ENCODE measurements around the gene TRMT61A. TPM values are rescaled to one million over a fixed set of nuclear protein-coding genes. Genes with fewer than 3 reads are reported as not detected.

The TRMT61A gene
- total and polyA plus RNA-seq, 2 donors from 2014 or later: 11.9 to 16.0 TPM

- Histone ChIP-seq H3K36me3 (ENCODE audit: control insufficient read depth in 2 of 3, insufficient read depth in 3 of 3, low read length in 3 of 3) (no peaks in the 10 kb centered on the region), H3K4me1 (ENCODE audit: control insufficient read depth in 2 of 3, insufficient read depth in 2 of 3, low read depth in 1 of 3, low read length in 3 of 3) (peaks cover 0 to 13% (median 8%) of the 10 kb centered on the region in 3 donors), H3K4me3 (ENCODE audit: low read length in 3 of 3) (no peak overlapping the region), H3K27ac (ENCODE audit: low read depth in 2 of 2, low read length in 2 of 2) (no peak overlapping the region), H3K27me3 (ENCODE audit: control insufficient read depth, insufficient read depth, low read length) (no peaks in the 10 kb centered on the region), H3K9me3 (ENCODE audit: control insufficient read depth in 2 of 3, insufficient read depth in 1 of 3, low read length in 3 of 3) (no peaks in the 10 kb centered on the region), H3K9ac (ENCODE audit: low read length in 3 of 3) (no peak overlapping the region)
- intact Hi-C loops (cut with DNase I): no loop called here
- TF ChIP-seq CTCF (IDR thresholded peaks at IDR 0.05; ENCODE audit: borderline replicate concordance, extremely low read depth, insufficient read depth): no peak
- FAIRE-seq (no peak), DNase-seq (peak in 1 of 5 donors; percentile 76)
Observed at GRCh38 chr14:103533137-103533998, 4.4 kb downstream of the TRMT61A start.

- DNase-seq: no peak
- H3K27ac ChIP-seq (ENCODE audit: low read depth in 2 of 2, low read length in 2 of 2): no peak overlapping the region
- TF ChIP-seq CTCF (IDR thresholded peaks at IDR 0.05; ENCODE audit: borderline replicate concordance, extremely low read depth, insufficient read depth): no peak
- no peak for FAIRE-seq
- no peak overlapping the region for H3K4me3 ChIP-seq (ENCODE audit: low read length in 3 of 3)
- no peak overlapping the region for H3K9ac ChIP-seq (ENCODE audit: low read length in 3 of 3)
- peaks cover 0 to 17% (median 8%) of the 10 kb centered on the region in 3 donors for H3K4me1 ChIP-seq (ENCODE audit: control insufficient read depth in 2 of 3, insufficient read depth in 2 of 3, low read depth in 1 of 3, low read length in 3 of 3)
- H3K36me3 ChIP-seq (ENCODE audit: control insufficient read depth in 2 of 3, insufficient read depth in 3 of 3, low read length in 3 of 3): no peaks in the 10 kb centered on the region
- intact Hi-C loops (cut with DNase I): no loop called here
- H3K9me3 ChIP-seq (ENCODE audit: control insufficient read depth in 2 of 3, insufficient read depth in 1 of 3, low read length in 3 of 3): no peaks in the 10 kb centered on the region
- no peaks in the 10 kb centered on the region for H3K27me3 ChIP-seq (ENCODE audit: control insufficient read depth, insufficient read depth, low read length)
Observed at GRCh38 chr14:103533999-103534575, 5.1 kb downstream of the TRMT61A start.

GRCh38 chr14:103534576-103535061 is 5.6 kb downstream of the TRMT61A start:
- Histone ChIP-seq H3K27ac (ENCODE audit: low read depth in 2 of 2, low read length in 2 of 2) (no peak overlapping the region), H3K4me1 (ENCODE audit: control insufficient read depth in 2 of 3, insufficient read depth in 2 of 3, low read depth in 1 of 3, low read length in 3 of 3) (peaks cover 0 to 15% (median 7%) of the 10 kb centered on the region in 3 donors), H3K4me3 (ENCODE audit: low read length in 3 of 3) (no peak overlapping the region), H3K9ac (ENCODE audit: low read length in 3 of 3) (no peak overlapping the region), H3K9me3 (ENCODE audit: control insufficient read depth in 2 of 3, insufficient read depth in 1 of 3, low read length in 3 of 3) (no peaks in the 10 kb centered on the region), H3K27me3 (ENCODE audit: control insufficient read depth, insufficient read depth, low read length) (no peaks in the 10 kb centered on the region), H3K36me3 (ENCODE audit: control insufficient read depth in 2 of 3, insufficient read depth in 3 of 3, low read length in 3 of 3) (no peaks in the 10 kb centered on the region)
- DNase-seq (peak in 1 of 5 donors; percentile 68), FAIRE-seq (no peak)
- TF ChIP-seq CTCF (IDR thresholded peaks at IDR 0.05; ENCODE audit: borderline replicate concordance, extremely low read depth, insufficient read depth): no peak
- intact Hi-C loops (cut with DNase I): no loop called here

Measured in kidney (tissue), 14 donors.